Endodermal cell (in vitro differentiated cells): ENCODE data around the gene RASGEF1B. TPM values are rescaled to one million over a fixed set of nuclear protein-coding genes. Genes with fewer than 3 reads are reported as not detected.

Experiments
- DNase-seq: peaks from one replicate; pipeline ENCODE4 v3.0.0-alpha.2; 2017
- H3K27ac ChIP-seq: 2 replicates; pipeline ENCODE4 v1.5.1; 2013; ENCODE audit warnings: mild to moderate bottlenecking, low read depth, low read length, moderate library complexity
- H3K27me3 ChIP-seq: 2 replicates; pipeline ENCODE4 v1.6.1; 2013; ENCODE audit warnings: mild to moderate bottlenecking, low read length, moderate library complexity; ENCODE audit not compliant: insufficient read depth, control insufficient read depth, poor library complexity, severe bottlenecking
- H3K36me3 ChIP-seq: 2 replicates; pipeline ENCODE4 v1.7.0; 2013; ENCODE audit warnings: mild to moderate bottlenecking, low read length, moderate library complexity; ENCODE audit not compliant: control insufficient read depth, insufficient read depth
- H3K4me1 ChIP-seq: one replicate; pipeline ENCODE4 v1.7.0; 2013; ENCODE audit warnings: low read length; ENCODE audit not compliant: control insufficient read depth, insufficient read depth
- H3K4me3 ChIP-seq: 2 replicates; pipeline ENCODE4 v1.5.1; 2013; ENCODE audit warnings: mild to moderate bottlenecking, low read length, moderate library complexity
- H3K9ac ChIP-seq: 2 replicates; pipeline ENCODE4 v1.6.1; 2013; ENCODE audit warnings: mild to moderate bottlenecking, low read length, moderate library complexity; ENCODE audit not compliant: poor library complexity, severe bottlenecking; ENCODE audit errors: extremely low read depth
- H3K9me3 ChIP-seq: 2 replicates; pipeline ENCODE4 v1.6.1; 2013; ENCODE audit warnings: mild to moderate bottlenecking, low read length, moderate library complexity; ENCODE audit not compliant: control insufficient read depth
- H3K27ac Mint-ChIP-seq: 2 replicates; pipeline ENCODE4 v1.8.0; 2020; ENCODE audit warnings: mixed read lengths
- H3K27me3 Mint-ChIP-seq: 2 replicates; pipeline ENCODE4 v1.8.0; 2021; ENCODE audit warnings: mild to moderate bottlenecking, mixed read lengths; ENCODE audit not compliant: insufficient read depth
- H3K36me3 Mint-ChIP-seq: 2 replicates; pipeline ENCODE4 v1.8.0; 2020; ENCODE audit warnings: low read depth, mixed read lengths
- H3K4me1 Mint-ChIP-seq: 2 replicates; pipeline ENCODE4 v1.8.0; 2020; ENCODE audit warnings: mixed read lengths
- H3K4me3 Mint-ChIP-seq: 2 replicates; pipeline ENCODE4 v1.8.0; 2020; ENCODE audit warnings: mild to moderate bottlenecking, moderate library complexity, mixed read lengths
- H3K9me3 Mint-ChIP-seq: 2 replicates; pipeline ENCODE4 v1.8.0; 2020; ENCODE audit warnings: mild to moderate bottlenecking, mixed read lengths
- WGBS, 2 experiments: methylation state at CpG; one replicate each; pipeline versions ENCODE4 v1.1.5 to v1.1.7; 2013; ENCODE audit warnings: missing lambda C conversion rate in 2 of 2, mixed read lengths in 1 of 2; ENCODE audit not compliant: insufficient coverage in 1 of 2, insufficient read length in 1 of 2; 5-methylcytosine and 5-hydroxymethylcytosine counted together
- total RNA-seq, 2 donors: library from RNA; stranded (reverse); fragmentation: NEBNext Ultra II Directional in 1 of 2; extraction: Animal tissue kit (Norgen Biotek cat#: 25700) in 1 of 2; gene quantifications; 2 replicates in 1 of 2; 3 replicates in 1 of 2; pipeline ENCODE4 v1.2.1, GENCODE V29; 2021
- TF ChIP-seq, protein P1 (sequence below): fragments of 200-600 bp; sonication (generic); conservative IDR thresholded peaks from 2 replicates; pipeline ENCODE4 v1.5.0; 2021; ENCODE audit warnings: antibody characterized with exemption, mild to moderate bottlenecking

The RASGEF1B gene
- total RNA-seq, 2 donors from 2014 or later, result 15.3 to 26.7 TPM

- no peaks in the 10 kb centered on the region for H3K27me3 Mint-ChIP-seq
- WGBS, 2 experiments, result 87 to 100% methylated on average over 1 to 3 of the region's 3 CpGs
Observed at GRCh38 chr4:81392164-81392563, 79.5 kb downstream of the RASGEF1B start.

GRCh38 chr4:81389720-81390119 lies 82.0 kb downstream of the RASGEF1B start:
- Mint-ChIP-seq H3K4me1 (no peaks in the 10 kb centered on the region), H3K4me3 (no peak overlapping the region), H3K9me3 (peaks cover 25% of the 10 kb centered on the region), H3K36me3 (no peaks in the 10 kb centered on the region), H3K27me3 (peaks cover 13% of the 10 kb centered on the region), H3K27ac (no peak overlapping the region)
- Histone ChIP-seq H3K9me3 (no peaks in the 10 kb centered on the region), H3K4me1 (no peaks in the 10 kb centered on the region), H3K4me3 (no peak overlapping the region), H3K36me3 (no peaks in the 10 kb centered on the region), H3K27ac (no peak overlapping the region), H3K27me3 (no peaks in the 10 kb centered on the region), H3K9ac (no peak overlapping the region)
- WGBS, 2 experiments, result 90 to 93% methylated on average over 2 of the region's 2 CpGs
- no peak for DNase-seq
- TF ChIP-seq, protein P1, sequence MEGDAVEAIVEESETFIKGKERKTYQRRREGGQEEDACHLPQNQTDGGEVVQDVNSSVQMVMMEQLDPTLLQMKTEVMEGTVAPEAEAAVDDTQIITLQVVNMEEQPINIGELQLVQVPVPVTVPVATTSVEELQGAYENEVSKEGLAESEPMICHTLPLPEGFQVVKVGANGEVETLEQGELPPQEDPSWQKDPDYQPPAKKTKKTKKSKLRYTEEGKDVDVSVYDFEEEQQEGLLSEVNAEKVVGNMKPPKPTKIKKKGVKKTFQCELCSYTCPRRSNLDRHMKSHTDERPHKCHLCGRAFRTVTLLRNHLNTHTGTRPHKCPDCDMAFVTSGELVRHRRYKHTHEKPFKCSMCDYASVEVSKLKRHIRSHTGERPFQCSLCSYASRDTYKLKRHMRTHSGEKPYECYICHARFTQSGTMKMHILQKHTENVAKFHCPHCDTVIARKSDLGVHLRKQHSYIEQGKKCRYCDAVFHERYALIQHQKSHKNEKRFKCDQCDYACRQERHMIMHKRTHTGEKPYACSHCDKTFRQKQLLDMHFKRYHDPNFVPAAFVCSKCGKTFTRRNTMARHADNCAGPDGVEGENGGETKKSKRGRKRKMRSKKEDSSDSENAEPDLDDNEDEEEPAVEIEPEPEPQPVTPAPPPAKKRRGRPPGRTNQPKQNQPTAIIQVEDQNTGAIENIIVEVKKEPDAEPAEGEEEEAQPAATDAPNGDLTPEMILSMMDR, result no peak

More at GRCh38 chr4:81392164-81392563, 79.5 kb downstream of the RASGEF1B start:
- no peaks in the 10 kb centered on the region for H3K36me3 Mint-ChIP-seq
- no peak for DNase-seq
- no peaks in the 10 kb centered on the region for H3K4me1 Mint-ChIP-seq
- no peak overlapping the region for H3K27ac ChIP-seq
- H3K27ac Mint-ChIP-seq, result no peak overlapping the region
- H3K36me3 ChIP-seq, result no peaks in the 10 kb centered on the region
- no peaks in the 10 kb centered on the region for H3K9me3 ChIP-seq
- H3K27me3 ChIP-seq, result no peaks in the 10 kb centered on the region
- H3K4me3 ChIP-seq, result no peak overlapping the region
- TF ChIP-seq, protein P1, result no peak
- H3K4me1 ChIP-seq, result no peaks in the 10 kb centered on the region
- H3K9me3 Mint-ChIP-seq, result peaks cover 16% of the 10 kb centered on the region
- no peak overlapping the region for H3K9ac ChIP-seq
- H3K4me3 Mint-ChIP-seq, result no peak overlapping the region

DNA sequence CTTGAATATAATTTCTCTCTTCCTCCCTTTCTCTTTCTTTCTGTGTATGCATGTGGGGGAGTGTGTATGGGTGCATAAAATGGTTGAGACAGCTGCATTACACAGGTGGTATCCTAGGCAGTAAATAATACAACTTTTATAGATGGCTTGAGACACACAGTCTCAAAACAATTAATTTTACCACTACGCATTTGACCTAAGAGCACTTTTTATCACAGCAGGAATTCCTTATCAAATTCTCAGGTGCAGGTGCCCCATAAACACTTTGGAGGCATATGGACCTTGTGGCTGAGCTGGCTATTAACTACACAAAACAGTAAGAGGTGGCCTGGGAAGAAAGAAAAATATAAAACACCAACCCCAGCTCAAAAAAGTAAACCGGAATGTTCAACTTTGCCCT lies 91.3 kb downstream of the RASGEF1B start:
- H3K27ac ChIP-seq, result no peak overlapping the region
- H3K4me3 ChIP-seq, result no peak overlapping the region
- no peaks in the 10 kb centered on the region for H3K27me3 ChIP-seq
- TF ChIP-seq, protein P1, result no peak
- H3K9me3 ChIP-seq, result peaks cover 14% of the 10 kb centered on the region
- WGBS, 2 experiments, result 96 to 100% methylated on average over 1 to 2 of the region's 2 CpGs
- peaks cover 2% of the 10 kb centered on the region for H3K4me1 ChIP-seq
- peaks cover 25% of the 10 kb centered on the region for H3K4me1 Mint-ChIP-seq
- peaks cover 11% of the 10 kb centered on the region for H3K27me3 Mint-ChIP-seq
- no peak for DNase-seq
- H3K9ac ChIP-seq, result no peak overlapping the region
- H3K9me3 Mint-ChIP-seq, result no peaks in the 10 kb centered on the region
- no peak overlapping the region for H3K4me3 Mint-ChIP-seq
- H3K36me3 ChIP-seq, result no peaks in the 10 kb centered on the region
- H3K27ac Mint-ChIP-seq, result no peak overlapping the region
- no peaks in the 10 kb centered on the region for H3K36me3 Mint-ChIP-seq
